H9 (cell line): ENCODE data around the gene KRT31. TPM values are rescaled to one million over a fixed set of nuclear protein-coding genes. Genes with fewer than 3 reads are reported as not detected.

Source experiments
- DNase-seq: peaks from one replicate; pipeline ENCODE4 v3.0.0-alpha.2; 2017
- H2AFZ ChIP-seq: one replicate; pipeline ENCODE4 v1.6.1; 2013; ENCODE audit warnings: mild to moderate bottlenecking, low read length, control low read depth, moderate library complexity
- H2AK5ac ChIP-seq: 2 replicates; pipeline ENCODE4 v1.6.1; 2013; ENCODE audit warnings: low read length, control low read depth, mixed read lengths; ENCODE audit not compliant: insufficient read length
- H2BK120ac ChIP-seq: one replicate; pipeline ENCODE4 v1.6.1; 2013; ENCODE audit warnings: low read depth, mild to moderate bottlenecking, low read length, control low read depth, inconsistent platforms; ENCODE audit not compliant: poor library complexity, severe bottlenecking
- H2BK12ac ChIP-seq: 2 replicates; pipeline ENCODE4 v1.6.1; 2013; ENCODE audit warnings: low read length, control low read depth, mixed read lengths, low read depth; ENCODE audit not compliant: insufficient read length
- H2BK15ac ChIP-seq: 2 replicates; pipeline ENCODE4 v1.6.1; 2013; ENCODE audit warnings: low read depth, low read length, control low read depth
- H2BK20ac ChIP-seq: one replicate; pipeline ENCODE4 v1.6.1; 2013; ENCODE audit warnings: low read depth, mild to moderate bottlenecking, low read length, control low read depth, inconsistent platforms; ENCODE audit not compliant: poor library complexity, severe bottlenecking
- H2BK5ac ChIP-seq: 2 replicates; pipeline ENCODE4 v1.6.1; 2013; ENCODE audit warnings: low read length, control low read depth, mixed read lengths; ENCODE audit not compliant: insufficient read length
- H3K14ac ChIP-seq: 2 replicates; pipeline ENCODE4 v1.6.1; 2013; ENCODE audit warnings: low read length, control low read depth; ENCODE audit not compliant: insufficient read depth
- H3K18ac ChIP-seq: 2 replicates; pipeline ENCODE4 v1.6.1; 2013; ENCODE audit warnings: low read depth, mild to moderate bottlenecking, mixed read lengths, low read length, control low read depth; ENCODE audit not compliant: insufficient read length
- H3K23ac ChIP-seq: 2 replicates; pipeline ENCODE4 v1.6.1; 2013; ENCODE audit warnings: low read length, control low read depth, mixed read lengths, low read depth; ENCODE audit not compliant: insufficient read length
- H3K23me2 ChIP-seq: 2 replicates; pipeline ENCODE4 v1.6.1; 2013; ENCODE audit warnings: low read depth, mild to moderate bottlenecking, mixed read lengths, low read length, control low read depth; ENCODE audit not compliant: insufficient read length, poor library complexity, severe bottlenecking
- H3K27ac ChIP-seq: 2 replicates; pipeline ENCODE4 v1.5.1; 2013; ENCODE audit warnings: low read length, control low read depth, mixed read lengths, low read depth; ENCODE audit not compliant: insufficient read length
- H3K27me3 ChIP-seq: 2 replicates; pipeline ENCODE4 v1.6.1; 2013; ENCODE audit warnings: low read length, control low read depth, inconsistent platforms; ENCODE audit not compliant: insufficient read depth
- H3K4ac ChIP-seq: 2 replicates; pipeline ENCODE4 v1.6.1; 2013; ENCODE audit warnings: low read depth, mild to moderate bottlenecking, control low read depth, inconsistent platforms, low read length, moderate library complexity
- H3K4me1 ChIP-seq: 2 replicates; pipeline ENCODE4 v1.6.1; 2013; ENCODE audit warnings: low read length, control low read depth, inconsistent platforms; ENCODE audit not compliant: insufficient read depth
- H3K4me2 ChIP-seq: 2 replicates; pipeline ENCODE4 v1.6.1; 2013; ENCODE audit warnings: low read length, control low read depth, mixed read lengths; ENCODE audit not compliant: insufficient read length, insufficient read depth
- H3K56ac ChIP-seq: 2 replicates; pipeline ENCODE4 v1.6.1; 2013; ENCODE audit warnings: low read depth, mild to moderate bottlenecking, mixed read lengths, low read length, control low read depth; ENCODE audit not compliant: insufficient read length
- H3K79me1 ChIP-seq: 2 replicates; pipeline ENCODE4 v1.6.1; 2013; ENCODE audit warnings: low read depth, mild to moderate bottlenecking, moderate library complexity, low read length, control low read depth, inconsistent platforms; ENCODE audit not compliant: insufficient read depth, poor library complexity, severe bottlenecking
- H3K79me2 ChIP-seq: 2 replicates; pipeline ENCODE4 v1.6.1; 2013; ENCODE audit warnings: low read length, control low read depth, inconsistent platforms; ENCODE audit not compliant: insufficient read depth
- H3K9ac ChIP-seq: 2 replicates; pipeline ENCODE4 v1.6.1; 2013; ENCODE audit warnings: low read length, control low read depth, mixed read lengths; ENCODE audit not compliant: insufficient read length; ENCODE audit errors: extremely low read depth
- H3K9me3 ChIP-seq: one replicate; pipeline ENCODE4 v1.6.1; 2013; ENCODE audit warnings: low read depth, low read length, inconsistent platforms; ENCODE audit not compliant: control insufficient read depth
- H3T11ph ChIP-seq: one replicate; pipeline ENCODE4 v1.6.1; 2013; ENCODE audit warnings: mild to moderate bottlenecking, low read length, control low read depth, inconsistent platforms
- H4K20me1 ChIP-seq: one replicate; pipeline ENCODE4 v1.6.1; 2013; ENCODE audit not compliant: control insufficient read depth, insufficient read length, insufficient read depth
- H4K5ac ChIP-seq: 2 replicates; pipeline ENCODE4 v1.6.1; 2013; ENCODE audit warnings: low read depth, mild to moderate bottlenecking, mixed read lengths, low read length, control low read depth; ENCODE audit not compliant: insufficient read length
- H4K8ac ChIP-seq: replicated peaks from 2 replicates; pipeline ENCODE4 v1.6.1; 2013; ENCODE audit warnings: low read length, control low read depth, mixed read lengths, low read depth; ENCODE audit not compliant: insufficient read length
- H4K91ac ChIP-seq: 2 replicates; pipeline ENCODE4 v1.6.1; 2013; ENCODE audit warnings: low read depth, mild to moderate bottlenecking, moderate library complexity, mixed read lengths, low read length, control low read depth; ENCODE audit not compliant: insufficient read length
- H3K27ac Mint-ChIP-seq, 3 experiments: 2 replicates in 2 of 3; 3 replicates in 1 of 3; pipeline ENCODE4 v1.8.0; 2020 to 2021; ENCODE audit warnings: mixed read lengths in 3 of 3, mild to moderate bottlenecking in 1 of 3, moderate library complexity in 1 of 3
- H3K27me3 Mint-ChIP-seq: 2 replicates; pipeline ENCODE4 v1.8.0; 2021; ENCODE audit warnings: low read depth, mild to moderate bottlenecking, moderate library complexity, mixed read lengths
- H3K36me3 Mint-ChIP-seq, 3 experiments: 2 replicates in 2 of 3; 3 replicates in 1 of 3; pipeline ENCODE4 v1.8.0; 2020 to 2021; ENCODE audit warnings: low read depth in 3 of 3, mixed read lengths in 3 of 3; ENCODE audit not compliant: insufficient read depth in 1 of 3
- H3K4me1 Mint-ChIP-seq, 2 experiments: 2 replicates each; pipeline ENCODE4 v1.8.0; 2020; ENCODE audit warnings: mixed read lengths in 2 of 2
- H3K4me3 Mint-ChIP-seq, 2 experiments: 2 replicates in 1 of 2; 3 replicates in 1 of 2; pipeline ENCODE4 v1.8.0; 2020 to 2021; ENCODE audit warnings: mild to moderate bottlenecking in 2 of 2, mixed read lengths in 2 of 2, moderate library complexity in 1 of 2
- H3K9me3 Mint-ChIP-seq, 2 experiments: 2 replicates in 1 of 2; 3 replicates in 1 of 2; pipeline ENCODE4 v1.8.0; 2020; ENCODE audit warnings: mild to moderate bottlenecking in 2 of 2, mixed read lengths in 2 of 2, moderate library complexity in 1 of 2
- CTCF ChIP-seq: fragments of 200-600 bp; sonication (generic); conservative IDR thresholded peaks from 3 replicates; pipeline ENCODE4 v1.8.0; 2021; ENCODE audit warnings: antibody characterized with exemption, mild to moderate bottlenecking
- WGBS: extraction: QIAGEN DNeasy Blood & Tissue Kit; methylation state at CpG from one replicate; pipeline ENCODE4 v1.1.7; 2013; ENCODE audit warnings: missing lambda C conversion rate, low lambda C conversion rate, mixed read lengths; ENCODE audit not compliant: insufficient read length; ENCODE audit errors: extremely low coverage; 5-methylcytosine and 5-hydroxymethylcytosine counted together
- total RNA-seq: library from RNA; stranded (reverse); gene quantifications from 2 replicates; pipeline ENCODE4 v1.2.1, GENCODE V29; 2021

The KRT31 gene
- total RNA-seq, 1 experiment from 2014 or later = not detected

- no CpG with 5 or more reads among the region's 4 CpGs for whole genome bisulfite sequencing
- Histone ChIP-seq H4K8ac (no peak overlapping the region), H3K79me2 (no peaks in the 10 kb centered on the region), H3K4me1 (no peaks in the 10 kb centered on the region), H2AFZ (no peak overlapping the region), H2BK5ac (no peak overlapping the region), H3K14ac (no peak overlapping the region; the same call in 1 of the 2 replicates), H2BK15ac (no peak overlapping the region), H3T11ph (no peak overlapping the region), H4K20me1 (no peaks in the 10 kb centered on the region), H2BK120ac (no peak overlapping the region), H3K9ac (no peak overlapping the region), H3K4me2 (no peak overlapping the region), H2BK20ac (no peak overlapping the region), H3K79me1 (no peaks in the 10 kb centered on the region), H3K4ac (no peak overlapping the region), H3K27me3 (no peaks in the 10 kb centered on the region), H3K18ac (no peak overlapping the region), H2BK12ac (no peak overlapping the region), H4K91ac (no peak overlapping the region), H3K23ac (no peak overlapping the region), H4K5ac (no peak overlapping the region), H3K27ac (no peak overlapping the region), H3K9me3 (no peaks in the 10 kb centered on the region), H3K23me2 (no peaks in the 10 kb centered on the region), H3K56ac (no peak overlapping the region), H2AK5ac (no peak overlapping the region)
- TF ChIP-seq CTCF = no peak
- no peak overlapping the region for H3K27ac Mint-ChIP-seq
- H3K4me1 Mint-ChIP-seq = peaks cover 8% of the 10 kb centered on the region in 2 experiments; a peak in 3 of 4 replicates
- H3K36me3 Mint-ChIP-seq = no peaks in the 10 kb centered on the region
- H3K27me3 Mint-ChIP-seq = peaks cover 11% of the 10 kb centered on the region
- H3K4me3 Mint-ChIP-seq = no peak overlapping the region
- no peaks in the 10 kb centered on the region for H3K9me3 Mint-ChIP-seq
- no peak for DNase-seq
Measured at GRCh38 chr17:41419716-41420115, 22.3 kb upstream of the KRT31 start.
